HEK293 (cell line): ENCODE results near the gene HOXD12.

Experiments used
- CTCF ChIA-PET: fragments of 350-600 bp; formaldehyde crosslinking; extraction: SDS; loops from one replicate; lab custom pipeline; 2021; ENCODE audit warnings: antibody characterized with exemption; lab: Yijun Ruan, JAX
- POLR2A ChIA-PET: fragments of 300-600 bp; formaldehyde crosslinking; extraction: SDS; loops from one replicate; lab custom pipeline; 2020; ENCODE audit warnings: antibody characterized with exemption, inconsistent platforms; lab: Yijun Ruan, JAX
- H3K27ac ChIP-seq: fragments of 200-500 bp; sonication (Bioruptor generic); 2 replicates; pipeline ENCODE4 v1.5.1; 2014; ENCODE audit warnings: low read depth, low read length, control low read depth, inconsistent platforms; ENCODE audit errors: extremely low read depth
- H3K36me3 ChIP-seq, 2 experiments: fragments of 200-500 bp in 1 of 2; sonication (Bioruptor generic) in 1 of 2; 1 replicate in 1 of 2; 2 replicates in 1 of 2; pipeline ENCODE4 v1.5.1; 2014 to 2017; ENCODE audit warnings: inconsistent platforms in 2 of 2, low read length in 2 of 2; ENCODE audit not compliant: control insufficient read depth in 2 of 2, insufficient read depth in 1 of 2
- H3K4me1 ChIP-seq: fragments of 200-500 bp; sonication (Bioruptor generic); 2 replicates; pipeline ENCODE4 v1.5.1; 2014; ENCODE audit warnings: mild to moderate bottlenecking, low read length, inconsistent platforms; ENCODE audit not compliant: control insufficient read depth, insufficient read depth
- H3K4me3 ChIP-seq: 2 replicates; pipeline ENCODE4 v1.5.1; 2011; ENCODE audit warnings: low read depth, mild to moderate bottlenecking, control low read depth, low read length, moderate library complexity
- H3K9me3 ChIP-seq: fragments of 200-500 bp; sonication (Bioruptor generic); 2 replicates; pipeline ENCODE4 v1.5.1; 2014; ENCODE audit warnings: low read depth, low read length, inconsistent platforms; ENCODE audit not compliant: control insufficient read depth, insufficient read depth
- KLF8 ChIP-seq: fragments of 450-650 bp; formaldehyde crosslinking; IDR thresholded peaks from 2 replicates; pipeline ENCODE4 v1.5.1; 2016; ENCODE audit warnings: missing biosample characterization, missing genetic modification characterization
- RBAK ChIP-seq: fragments of 450-650 bp; formaldehyde crosslinking; IDR thresholded peaks from 2 replicates; pipeline ENCODE4 v1.5.1; 2016; ENCODE audit warnings: missing biosample characterization, missing genetic modification characterization
- REPIN1 ChIP-seq: fragments of 450-650 bp; formaldehyde crosslinking; IDR thresholded peaks from 2 replicates; pipeline ENCODE4 v1.5.1; 2017; ENCODE audit warnings: missing biosample characterization, missing genetic modification characterization, low read depth
- SP2 ChIP-seq: fragments of 450-650 bp; formaldehyde crosslinking; IDR thresholded peaks from 2 replicates; pipeline ENCODE4 v1.5.1; 2016; ENCODE audit warnings: missing biosample characterization, missing genetic modification characterization
- SP3 ChIP-seq: fragments of 450-650 bp; formaldehyde crosslinking; IDR thresholded peaks from 2 replicates; pipeline ENCODE4 v1.5.1; 2016; ENCODE audit warnings: missing biosample characterization, missing genetic modification characterization
- ZNF350 ChIP-seq: fragments of 450-650 bp; formaldehyde crosslinking; IDR thresholded peaks from 2 replicates; pipeline ENCODE4 v1.5.0; 2017; ENCODE audit warnings: missing biosample characterization, mild to moderate bottlenecking, missing genetic modification characterization
- ZNF473 ChIP-seq: fragments of 450-650 bp; formaldehyde crosslinking; IDR thresholded peaks from 2 replicates; pipeline ENCODE4 v1.5.1; 2017; ENCODE audit warnings: missing biosample characterization, missing genetic modification characterization
- ZNF48 ChIP-seq: fragments of 450-650 bp; formaldehyde crosslinking; IDR thresholded peaks from 2 replicates; pipeline ENCODE4 v1.5.1; 2016; ENCODE audit warnings: missing biosample characterization, missing genetic modification characterization
- ZNF747 ChIP-seq: fragments of 450-650 bp; formaldehyde crosslinking; IDR thresholded peaks from 2 replicates; pipeline ENCODE4 v1.5.1; 2016; ENCODE audit warnings: missing biosample characterization, missing genetic modification characterization
- ZNF76 ChIP-seq: fragments of 450-650 bp; formaldehyde crosslinking; IDR thresholded peaks from 2 replicates; pipeline ENCODE4; 2016; ENCODE audit warnings: low read depth, missing biosample characterization, missing genetic modification characterization, borderline replicate concordance
- ZNF785 ChIP-seq: fragments of 450-650 bp; formaldehyde crosslinking; IDR thresholded peaks from 2 replicates; pipeline ENCODE4 v1.5.1; 2016; ENCODE audit warnings: missing biosample characterization, missing genetic modification characterization
- TF ChIP-seq, protein P1 (sequence below): fragments of 450-650 bp; formaldehyde crosslinking; IDR thresholded peaks from 2 replicates; pipeline ENCODE4 v1.5.1; 2016; ENCODE audit warnings: missing biosample characterization, missing genetic modification characterization

HOXD12 gene

GRCh38 chr2:176106581-176107539 is 7.3 kb downstream of the HOXD12 start, which contains the start of gene HOXD11 (continued):
- TF ChIP-seq ZNF473 (tag by site-specific recombination): no peak

DNA sequence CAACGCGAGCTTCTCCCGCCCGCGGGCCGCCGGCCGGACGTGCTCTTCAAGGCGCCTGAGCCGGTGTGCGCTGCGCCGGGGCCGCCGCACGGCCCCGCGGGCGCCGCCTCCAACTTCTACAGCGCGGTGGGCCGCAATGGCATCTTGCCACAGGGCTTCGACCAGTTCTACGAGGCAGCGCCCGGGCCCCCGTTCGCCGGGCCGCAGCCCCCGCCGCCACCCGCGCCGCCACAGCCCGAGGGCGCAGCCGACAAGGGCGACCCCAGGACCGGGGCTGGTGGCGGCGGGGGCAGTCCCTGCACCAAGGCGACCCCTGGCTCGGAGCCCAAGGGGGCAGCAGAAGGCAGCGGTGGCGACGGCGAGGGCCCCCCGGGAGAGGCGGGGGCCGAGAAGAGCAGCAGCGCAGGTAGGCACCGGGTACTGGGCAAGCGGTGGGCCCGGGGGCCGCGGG is 8.2 kb downstream of the HOXD12 start:
- CTCF ChIA-PET: interaction anchor here (1.2 kb wide), 1 partner anchor 19 kb away, joined by 7 read pairs; no protein-coding TSS in a partner anchor
- peak overlapping the region; percentile 74 for H3K4me3 ChIP-seq

DNA sequence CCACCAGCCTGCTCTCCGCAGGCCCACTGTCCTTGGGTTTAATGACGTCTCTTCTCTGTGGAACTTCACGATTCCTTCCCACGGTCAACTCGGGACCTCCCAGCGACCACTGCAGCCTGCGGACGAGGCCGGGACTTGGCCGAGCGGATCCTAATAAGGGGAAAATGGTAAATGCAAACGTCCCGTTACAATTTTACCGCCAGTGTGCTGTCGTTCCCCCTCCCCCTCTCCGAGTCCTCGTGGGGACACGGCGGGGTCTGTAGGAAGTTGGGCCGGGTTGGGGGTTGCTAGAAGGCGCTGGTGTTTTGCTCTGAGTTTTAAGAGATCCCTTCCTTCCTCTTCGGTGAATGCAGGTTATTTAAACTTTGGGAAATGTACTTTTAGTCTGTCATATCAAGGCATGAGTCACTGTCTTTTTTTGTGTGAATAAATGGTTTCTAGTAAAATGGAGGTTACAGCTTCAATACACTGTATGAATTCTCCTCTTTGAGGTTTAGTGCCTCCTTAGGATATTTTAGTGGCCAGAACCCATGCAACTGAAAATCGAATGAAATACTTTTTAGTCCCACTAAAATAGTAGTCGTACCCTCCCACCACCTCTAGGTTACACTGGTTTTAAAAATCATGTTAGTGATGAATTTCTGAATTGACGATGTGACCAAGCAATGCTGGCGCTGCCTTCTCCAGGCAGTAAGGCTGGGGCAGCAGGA is 9.8 kb downstream of the HOXD12 start:
- Histone ChIP-seq H3K4me3 (peak overlapping the region; percentile 74), H3K9me3 (no peaks in the 10 kb centered on the region)
- CTCF ChIA-PET: interaction anchor here (0.7 to 2.5 kb wide), 3 partner anchors 17 to 346 kb away, joined by 3 to 19 read pairs (median 3); no protein-coding TSS in a partner anchor

More for the DNA sequence above, 8.2 kb downstream of the HOXD12 start:
- H3K27ac ChIP-seq: peak overlapping the region; percentile 100
- POLR2A ChIA-PET: interaction anchor here (0.6 to 4.2 kb wide), 6 partner anchors 10 to 1495 kb away, joined by 3 to 75 read pairs (median 4); partner anchors contain the start of gene HOXD13
- peaks cover 12 to 40% of the 10 kb centered on the region in 2 experiments for H3K36me3 ChIP-seq
- H3K9me3 ChIP-seq: no peaks in the 10 kb centered on the region
- no peak for TF ChIP-seq ZNF48 (tag by site-specific recombination)
- no peak for TF ChIP-seq ZNF785 (tag by site-specific recombination)
- no peak for TF ChIP-seq RBAK
- TF ChIP-seq, all 188 proteins: peak for 0
- H3K4me1 ChIP-seq: peaks cover 6% of the 10 kb centered on the region; the same call in 1 of the 2 replicates

DNA sequence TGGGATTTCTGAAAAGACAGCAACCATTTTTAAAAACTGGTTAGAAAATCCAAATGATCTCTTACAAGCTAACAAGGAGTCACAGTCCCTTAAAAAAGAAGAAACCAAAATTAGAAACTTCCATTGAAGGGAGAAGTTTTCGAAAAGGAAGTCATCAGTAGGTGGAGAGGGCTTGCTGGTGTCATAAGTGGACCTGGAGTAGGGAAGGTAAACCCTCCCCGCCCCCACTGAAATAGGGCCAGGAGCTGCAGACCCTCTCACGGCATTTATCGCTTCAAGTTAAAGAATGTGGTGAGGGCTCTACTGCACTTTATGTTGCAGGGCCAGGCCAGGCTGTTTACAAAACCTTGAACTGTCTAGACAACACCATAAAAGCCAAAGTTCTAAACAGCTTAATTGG is 10.4 kb downstream of the HOXD12 start:
- ChIA-PET CTCF (interaction anchor here (0.7 to 2.7 kb wide), 6 partner anchors 12 to 544 kb away, joined by 3 to 19 read pairs (median 6); partner anchors contain the start of gene HOXD9), POLR2A (no interaction called here)
- no peak for TF ChIP-seq SP2 (tag by site-specific recombination)
- TF ChIP-seq SP3 (tag by site-specific recombination): no peak
- TF ChIP-seq REPIN1: no peak
- TF ChIP-seq, protein P1, sequence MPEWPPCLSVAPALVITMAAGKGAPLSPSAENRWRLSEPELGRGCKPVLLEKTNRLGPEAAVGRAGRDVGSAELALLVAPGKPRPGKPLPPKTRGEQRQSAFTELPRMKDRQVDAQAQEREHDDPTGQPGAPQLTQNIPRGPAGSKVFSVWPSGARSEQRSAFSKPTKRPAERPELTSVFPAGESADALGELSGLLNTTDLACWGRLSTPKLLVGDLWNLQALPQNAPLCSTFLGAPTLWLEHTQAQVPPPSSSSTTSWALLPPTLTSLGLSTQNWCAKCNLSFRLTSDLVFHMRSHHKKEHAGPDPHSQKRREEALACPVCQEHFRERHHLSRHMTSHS (tag by site-specific recombination): no peak
- H3K4me3 ChIP-seq: peak overlapping the region; percentile 74; the same call in 1 of the 2 replicates
- H3K4me1 ChIP-seq: 0 out of 2 replicates have a peak, but pooled peaks cover 2% of the 10 kb centered on the region
- H3K36me3 ChIP-seq: peaks cover 17 to 62% of the 10 kb centered on the region in 2 experiments
- H3K27ac ChIP-seq: no peak overlapping the region; the same call in 1 of the 2 replicates
- H3K9me3 ChIP-seq: no peaks in the 10 kb centered on the region

More for the DNA sequence above, 9.8 kb downstream of the HOXD12 start:
- no peak for TF ChIP-seq KLF8 (tag by site-specific recombination)
- TF ChIP-seq ZNF76 (tag by site-specific recombination): peak; percentile 45; the same call in 1 of the 2 replicates
- no peak for TF ChIP-seq ZNF747 (tag by site-specific recombination)
- no peak for TF ChIP-seq ZNF350 (tag by site-specific recombination)
- POLR2A ChIA-PET: interaction anchor here (1.5 kb wide), 1 partner anchor 12 kb away, joined by 10 read pairs; no protein-coding TSS in a partner anchor
- Histone ChIP-seq H3K27ac (peak overlapping the region; percentile 100), H3K36me3 (peaks cover 17 to 56% of the 10 kb centered on the region in 2 experiments), H3K4me1 (0 out of 2 replicates have a peak, but pooled peaks cover 2% of the 10 kb centered on the region)
